ENCODE measurements around the gene SCG5. TPM values are rescaled to one million over a fixed set of nuclear protein-coding genes. Genes with fewer than 3 reads are reported as not detected.

SCG5 gene
- total and polyA plus RNA-seq, 4 donors: 2.9 to 13.4 (median 10.1) TPM

- Histone ChIP-seq H3K4me3 (ENCODE audit: low read depth in 1 of 3, low read length in 3 of 3) (no peak overlapping the region), H3K27ac (ENCODE audit: low read depth in 1 of 2, low read length in 2 of 2) (no peak overlapping the region), H3K36me3 (ENCODE audit: control insufficient read depth in 4 of 4, insufficient read depth in 3 of 4, low read depth in 1 of 4, low read length in 3 of 4) (no peaks in the 10 kb centered on the region), H3K27me3 (ENCODE audit: control insufficient read depth in 4 of 4, insufficient read depth in 4 of 4, low read length in 3 of 4) (no peaks in the 10 kb centered on the region), H3K4me1 (ENCODE audit: control insufficient read depth in 4 of 4, insufficient read depth in 4 of 4, low read length in 3 of 4) (peaks cover 0 to 26% (median 13%) of the 10 kb centered on the region in 4 donors), H3K9ac (ENCODE audit: low read depth in 1 of 2, low read length in 2 of 2) (no peak overlapping the region), H3K9me3 (ENCODE audit: control insufficient read depth in 4 of 4, low read length in 3 of 4) (no peaks in the 10 kb centered on the region)
- TF ChIP-seq JUND (IDR thresholded peaks at IDR 0.05) (no peak), HNF4A (conservative IDR thresholded peaks at IDR 0.05) (peak in 1 of 2 donors; percentile 5)
- WGBS: 57% methylated on average over 27 of the region's 27 CpGs
- peak; percentile 79 for DNase-seq (ENCODE audit: low spot score)
Measured at GRCh38 chr15:32730677-32731654, 89.5 kb downstream of the SCG5 start.

- DNase-seq (ENCODE audit: low spot score): no peak
- Histone ChIP-seq H3K9me3 (ENCODE audit: control insufficient read depth in 4 of 4, low read length in 3 of 4) (peaks cover 0 to 3% (median 0%) of the 10 kb centered on the region in 4 donors), H3K36me3 (ENCODE audit: control insufficient read depth in 4 of 4, insufficient read depth in 3 of 4, low read depth in 1 of 4, low read length in 3 of 4) (no peaks in the 10 kb centered on the region), H3K27ac (ENCODE audit: low read depth in 1 of 2, low read length in 2 of 2) (no peak overlapping the region), H3K27me3 (ENCODE audit: control insufficient read depth in 4 of 4, insufficient read depth in 4 of 4, low read length in 3 of 4) (no peaks in the 10 kb centered on the region), H3K4me3 (ENCODE audit: low read depth in 1 of 3, low read length in 3 of 3) (no peak overlapping the region), H3K4me1 (ENCODE audit: control insufficient read depth in 4 of 4, insufficient read depth in 4 of 4, low read length in 3 of 4) (peaks cover 0 to 26% (median 13%) of the 10 kb centered on the region in 4 donors), H3K9ac (ENCODE audit: low read depth in 1 of 2, low read length in 2 of 2) (no peak overlapping the region)
- WGBS: 67% methylated on average over 6 of the region's 6 CpGs
- TF ChIP-seq NR2F2 (IDR thresholded peaks at IDR 0.05): no peak
- TF ChIP-seq CTCF (IDR thresholded peaks at IDR 0.05; ENCODE audit: low read depth, low read length, missing input control): no peak
- TF ChIP-seq YY1 (IDR thresholded peaks at IDR 0.05): peak; percentile 53
- TF ChIP-seq HNF4A (conservative IDR thresholded peaks at IDR 0.05): peak; percentile 92 to 96
- TF ChIP-seq GABPA (IDR thresholded peaks at IDR 0.05 in 1 of 2, conservative IDR thresholded peaks at IDR 0.05 in 1 of 2): no peak
- TF ChIP-seq FOXA1 (IDR thresholded peaks at IDR 0.05): no peak
- no peak for TF ChIP-seq EGR1 (IDR thresholded peaks at IDR 0.05; ENCODE audit: low read depth in 2 of 2)
- TF ChIP-seq RXRA (IDR thresholded peaks at IDR 0.05): peak; percentile 82 to 84
- TF ChIP-seq ATF3 (IDR thresholded peaks at IDR 0.05): no peak
- peak; percentile 61 for TF ChIP-seq SP1 (IDR thresholded peaks at IDR 0.05)
- TF ChIP-seq ZBTB33 (IDR thresholded peaks at IDR 0.05): no peak
- peak; percentile 88 for TF ChIP-seq HNF4G (IDR thresholded peaks at IDR 0.05)
- TF ChIP-seq REST (IDR thresholded peaks at IDR 0.05): no peak
- peak; percentile 15 to 26 for TF ChIP-seq RAD21 (IDR thresholded peaks at IDR 0.05)
- no peak for TF ChIP-seq TAF1 (conservative IDR thresholded peaks at IDR 0.05)
- TF ChIP-seq FOXA2 (IDR thresholded peaks at IDR 0.05): peak; percentile 8
- no peak for TF ChIP-seq MAX (IDR thresholded peaks at IDR 0.05)
- TF ChIP-seq JUND (IDR thresholded peaks at IDR 0.05): peak in 1 of 2 donors; percentile 48
Measured at GRCh38 chr15:32732574-32733157, 91.2 kb downstream of the SCG5 start.

Measured in liver (tissue), 9 donors.